Duodenal mucosa (tissue), 2 donors: Measurements from ENCODE around the gene CKS1B.

ENCODE experiments used
- H3K27ac ChIP-seq: one replicate; pipeline ENCODE4 v1.7.0; 2013; ENCODE audit warnings: low read depth, low read length
- H3K27me3 ChIP-seq, 2 donors: one replicate each; pipeline ENCODE4 v1.7.0; 2013; ENCODE audit warnings: low read length in 2 of 2, control low read depth in 1 of 2; ENCODE audit not compliant: insufficient read depth in 2 of 2, control insufficient read depth in 1 of 2
- H3K36me3 ChIP-seq, 2 donors: one replicate each; pipeline ENCODE4 v1.7.0; 2013; ENCODE audit warnings: low read length in 2 of 2, control low read depth in 1 of 2; ENCODE audit not compliant: insufficient read depth in 2 of 2, control insufficient read depth in 1 of 2
- H3K4me1 ChIP-seq, 2 donors: one replicate each; pipeline ENCODE4 v1.7.0; 2013; ENCODE audit warnings: low read length in 2 of 2, control low read depth in 1 of 2; ENCODE audit not compliant: insufficient read depth in 2 of 2, control insufficient read depth in 1 of 2
- H3K4me3 ChIP-seq, 2 donors: one replicate each; pipeline ENCODE4 v1.7.0; 2013; ENCODE audit warnings: low read length in 2 of 2, low read depth in 1 of 2
- H3K9ac ChIP-seq, 2 donors: one replicate each; pipeline ENCODE4 v1.7.0; 2013; ENCODE audit warnings: low read length in 2 of 2, low read depth in 1 of 2
- H3K9me3 ChIP-seq, 2 donors: one replicate each; pipeline ENCODE4 v1.7.0; 2013; ENCODE audit warnings: low read length in 2 of 2, control low read depth in 1 of 2; ENCODE audit not compliant: control insufficient read depth in 1 of 2

The CKS1B gene

GRCh38 chr1:155008015-155008941 lies 33.8 kb downstream of the CKS1B start:
- Histone ChIP-seq H3K4me3 (peak overlapping the region; percentile 66 to 70), H3K9me3 (no peaks in the 10 kb centered on the region), H3K9ac (peak overlapping the region; percentile 84 to 85), H3K27me3 (no peaks in the 10 kb centered on the region), H3K36me3 (peaks cover 0 to 5% of the 10 kb centered on the region in 2 donors), H3K4me1 (peaks cover 70 to 86% of the 10 kb centered on the region in 2 donors), H3K27ac (peak overlapping the region; percentile 98)

- Histone ChIP-seq H3K9me3 (no peaks in the 10 kb centered on the region), H3K27me3 (no peaks in the 10 kb centered on the region), H3K4me3 (peak overlapping the region; percentile 66 to 70), H3K27ac (peak overlapping the region; percentile 98), H3K36me3 (peaks cover 5 to 11% of the 10 kb centered on the region in 2 donors), H3K9ac (peak overlapping the region; percentile 74 to 85), H3K4me1 (peaks cover 77 to 91% of the 10 kb centered on the region in 2 donors)
These were observed 34.8 kb downstream of the CKS1B start for GRCh38 chr1:155009221-155009711.

- Histone ChIP-seq H3K4me1 (peaks cover 77 to 91% of the 10 kb centered on the region in 2 donors), H3K4me3 (peak overlapping the region; percentile 66 to 70), H3K36me3 (peaks cover 10 to 16% of the 10 kb centered on the region in 2 donors), H3K9ac (peak overlapping the region; percentile 64 to 85), H3K27me3 (no peaks in the 10 kb centered on the region), H3K27ac (peak overlapping the region; percentile 98), H3K9me3 (no peaks in the 10 kb centered on the region)
These were observed 35.3 kb downstream of the CKS1B start for GRCh38 chr1:155009742-155010141.

- Histone ChIP-seq H3K27ac (peak overlapping the region; percentile 98), H3K27me3 (no peaks in the 10 kb centered on the region), H3K4me1 (peaks cover 78 to 90% of the 10 kb centered on the region in 2 donors), H3K36me3 (peaks cover 16 to 18% of the 10 kb centered on the region in 2 donors), H3K4me3 (peak overlapping the region; percentile 66 to 70), H3K9me3 (no peaks in the 10 kb centered on the region), H3K9ac (peak overlapping the region; percentile 64 to 85)
These were observed 35.9 kb downstream of the CKS1B start for GRCh38 chr1:155010211-155010918.

- peaks cover 22% of the 10 kb centered on the region in 2 donors for H3K36me3 ChIP-seq
- H3K27me3 ChIP-seq: no peaks in the 10 kb centered on the region
- no peaks in the 10 kb centered on the region for H3K9me3 ChIP-seq
- peaks cover 78 to 90% of the 10 kb centered on the region in 2 donors for H3K4me1 ChIP-seq
- H3K27ac ChIP-seq: peak overlapping the region; percentile 76
- H3K4me3 ChIP-seq: peak overlapping the region; percentile 36 to 70
- H3K9ac ChIP-seq: peak overlapping the region; percentile 52 to 85
These were observed 36.5 kb downstream of the CKS1B start for GRCh38 chr1:155011004-155011416.

- peaks cover 77 to 90% of the 10 kb centered on the region in 2 donors for H3K4me1 ChIP-seq
- no peaks in the 10 kb centered on the region for H3K27me3 ChIP-seq
- peak overlapping the region; percentile 76 for H3K27ac ChIP-seq
- H3K9ac ChIP-seq: peak overlapping the region; percentile 52 to 85
- peak overlapping the region; percentile 46 to 70 for H3K4me3 ChIP-seq
- H3K9me3 ChIP-seq: no peaks in the 10 kb centered on the region
- H3K36me3 ChIP-seq: peaks cover 27 to 28% of the 10 kb centered on the region in 2 donors
These were observed 37.0 kb downstream of the CKS1B start for GRCh38 chr1:155011437-155012025.

GRCh38 chr1:155012026-155012546 lies 37.6 kb downstream of the CKS1B start:
- H3K27ac ChIP-seq: peak overlapping the region; percentile 76
- H3K27me3 ChIP-seq: no peaks in the 10 kb centered on the region
- H3K9ac ChIP-seq: peak overlapping the region; percentile 52 to 85
- H3K4me1 ChIP-seq: peaks cover 77 to 90% of the 10 kb centered on the region in 2 donors
- peak overlapping the region; percentile 46 to 48 for H3K4me3 ChIP-seq
- no peaks in the 10 kb centered on the region for H3K9me3 ChIP-seq
- H3K36me3 ChIP-seq: peaks cover 29 to 32% of the 10 kb centered on the region in 2 donors

GRCh38 chr1:155012776-155013602 lies 38.5 kb downstream of the CKS1B start:
- peaks cover 77 to 88% of the 10 kb centered on the region in 2 donors for H3K4me1 ChIP-seq
- peak overlapping the region; percentile 34 to 60 for H3K9ac ChIP-seq

GRCh38 chr1:155013632-155014031 lies 39.2 kb downstream of the CKS1B start:
- peaks cover 83 to 87% of the 10 kb centered on the region in 2 donors for H3K4me1 ChIP-seq

More at GRCh38 chr1:155012776-155013602, 38.5 kb downstream of the CKS1B start:
- Histone ChIP-seq H3K27ac (peak overlapping the region; percentile 69), H3K9me3 (no peaks in the 10 kb centered on the region), H3K4me3 (peak overlapping the region; percentile 46 to 48), H3K27me3 (no peaks in the 10 kb centered on the region), H3K36me3 (peaks cover 29 to 32% of the 10 kb centered on the region in 2 donors)

More at GRCh38 chr1:155013632-155014031, 39.2 kb downstream of the CKS1B start:
- Histone ChIP-seq H3K36me3 (peaks cover 32 to 35% of the 10 kb centered on the region in 2 donors), H3K27ac (peak overlapping the region; percentile 69), H3K27me3 (no peaks in the 10 kb centered on the region), H3K9ac (peak overlapping the region in 1 of 2 donors; percentile 34), H3K9me3 (no peaks in the 10 kb centered on the region), H3K4me3 (no peak overlapping the region)
